Stimulated activated CD4-positive, alpha-beta T cell treated with anti-CD3 and anti-CD28 coated beads, Interleukin-12 subunit alpha, Interleukin-12 subunit beta, amount 100 ng/mL, for 24 hours (primary cell): Measurements from ENCODE around the gene TMEM170A.
"Not testable (repeated sequence)": the region's sequence is repeated elsewhere in the genome, so short reads cannot be mapped to it uniquely, and the experiment has no call there.

Experiments used
- DNase-seq, 2 experiments: peaks; one replicate each; pipeline ENCODE4 v3.0.0-alpha.2; 2020; ENCODE audit warnings: low read depth in 2 of 2

TMEM170A gene

DNA sequence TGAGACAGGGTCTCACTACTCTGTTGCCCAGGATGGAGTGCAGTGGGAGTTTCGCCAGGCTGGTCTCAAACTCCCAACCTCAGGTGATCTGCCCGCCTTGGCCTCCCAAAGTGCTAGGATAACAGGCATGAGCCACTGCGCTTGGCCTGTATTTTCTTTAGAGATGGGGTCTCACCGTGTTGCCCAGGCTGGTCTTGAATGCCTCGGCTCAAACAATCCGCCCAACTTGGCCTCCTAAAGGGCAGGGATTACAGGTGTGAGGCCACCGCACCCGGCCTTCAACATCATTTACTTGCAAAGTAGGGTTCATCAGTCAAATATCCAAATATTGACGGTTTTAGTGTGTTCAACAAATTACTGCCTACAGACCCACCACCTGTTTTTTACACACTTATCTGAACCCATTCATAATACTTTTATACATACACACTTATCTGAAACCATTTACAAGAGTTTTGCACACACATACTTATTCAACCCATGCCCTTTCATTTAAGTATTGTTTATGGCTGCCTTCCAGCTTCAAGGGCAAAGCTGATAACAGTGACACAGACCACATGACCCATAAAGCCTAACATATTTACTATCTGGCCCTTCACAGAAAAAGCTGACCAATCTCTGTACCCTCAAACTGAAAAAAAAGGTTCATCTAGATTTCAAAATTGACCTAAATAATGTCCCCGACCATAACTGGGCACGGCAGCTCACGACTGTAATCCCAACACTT is 11.9 kb downstream of the TMEM170A start:
- no peak for DNase-seq

DNA sequence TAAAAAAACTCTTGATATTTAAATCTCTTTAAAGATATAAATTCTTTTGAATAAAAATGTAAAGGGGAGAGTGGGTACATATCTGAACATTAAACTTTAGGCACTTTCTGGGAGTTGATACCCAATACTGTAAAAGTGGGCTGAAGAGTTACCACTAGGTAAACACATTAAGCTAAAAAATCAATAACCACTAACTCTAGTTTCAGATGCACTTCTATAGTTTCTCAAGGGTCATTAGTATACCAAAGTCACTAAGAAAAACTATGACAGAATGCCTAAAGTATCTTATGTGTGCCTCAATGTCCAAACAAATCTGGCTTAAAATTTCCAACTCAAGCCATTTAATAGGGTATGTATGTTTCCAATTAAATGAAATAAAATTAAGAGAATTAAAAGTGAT is 18.1 kb downstream of the TMEM170A start:
- no peak for DNase-seq

DNA sequence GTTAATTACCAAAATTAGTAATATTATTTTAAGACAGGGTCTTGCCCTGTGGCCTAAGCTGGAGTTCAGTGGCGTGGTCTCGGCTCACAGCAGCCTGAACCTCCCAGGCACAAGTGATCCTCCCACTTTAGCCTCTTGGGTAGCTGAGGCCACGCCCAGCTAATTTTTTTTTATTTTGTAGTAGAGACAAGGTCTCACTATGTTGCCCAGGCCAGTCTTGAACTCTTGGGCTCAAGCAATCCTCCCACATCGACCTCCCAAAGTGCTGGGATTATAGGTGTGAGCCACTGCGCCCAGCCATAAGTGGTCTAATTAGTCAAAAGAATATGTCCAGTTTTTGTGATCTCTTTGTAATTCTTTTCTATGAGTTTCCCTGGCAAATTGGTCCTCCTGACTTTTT is 19.2 kb downstream of the TMEM170A start:
- no peak for DNase-seq

DNA sequence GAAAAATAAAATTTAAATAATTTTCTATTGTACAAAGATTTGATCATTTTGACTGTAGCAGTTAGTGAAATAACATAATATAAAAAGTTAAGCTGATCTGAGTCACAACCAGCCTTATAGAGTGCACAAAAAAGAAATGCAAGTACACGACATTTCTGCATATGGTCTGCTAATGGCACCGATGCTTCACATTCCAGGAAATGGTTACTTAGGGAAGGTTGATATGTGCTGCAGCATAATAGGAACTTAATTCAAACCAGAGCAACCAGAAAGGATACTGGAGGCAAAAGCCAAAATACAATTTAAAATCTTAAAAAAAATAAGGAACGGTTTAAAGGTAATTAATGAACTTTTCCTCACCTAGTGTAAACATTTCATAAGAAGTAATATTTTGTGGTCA is 21.2 kb downstream of the TMEM170A start:
- DNase-seq = no peak

DNA sequence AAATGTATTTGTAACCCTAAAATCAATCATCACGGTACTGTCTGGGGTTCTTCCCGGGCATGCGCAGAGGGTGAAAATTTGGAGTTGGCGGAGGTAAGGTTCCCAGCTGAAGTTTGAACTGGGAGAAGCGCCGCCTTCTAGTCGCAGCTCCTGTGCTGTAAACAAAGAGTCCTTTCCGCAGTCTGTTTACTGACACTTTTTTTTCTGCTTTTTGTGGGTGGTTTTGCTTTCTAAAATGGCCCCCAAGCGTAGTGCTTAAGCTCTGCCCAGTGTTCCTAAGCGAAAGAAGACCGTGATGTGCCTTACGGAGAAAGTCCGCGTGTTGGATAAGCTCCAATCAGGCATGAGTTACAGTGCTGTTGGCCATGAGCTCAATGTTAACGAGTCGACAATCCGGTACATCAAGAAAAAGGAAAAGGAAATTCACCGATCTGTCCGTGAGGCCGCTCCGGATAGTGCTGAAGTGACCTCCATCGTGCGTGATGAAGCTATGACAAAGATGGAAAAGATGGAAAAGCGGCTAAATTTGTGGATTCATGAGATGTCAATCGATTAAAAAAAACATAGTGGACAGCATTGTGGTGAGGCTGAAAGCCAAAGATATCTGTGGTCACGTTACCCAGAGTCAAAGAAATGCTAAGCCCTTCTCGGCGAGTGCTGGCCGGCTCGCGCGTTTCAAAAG is 30.6 kb downstream of the TMEM170A start:
- DNase-seq = no peak

DNA sequence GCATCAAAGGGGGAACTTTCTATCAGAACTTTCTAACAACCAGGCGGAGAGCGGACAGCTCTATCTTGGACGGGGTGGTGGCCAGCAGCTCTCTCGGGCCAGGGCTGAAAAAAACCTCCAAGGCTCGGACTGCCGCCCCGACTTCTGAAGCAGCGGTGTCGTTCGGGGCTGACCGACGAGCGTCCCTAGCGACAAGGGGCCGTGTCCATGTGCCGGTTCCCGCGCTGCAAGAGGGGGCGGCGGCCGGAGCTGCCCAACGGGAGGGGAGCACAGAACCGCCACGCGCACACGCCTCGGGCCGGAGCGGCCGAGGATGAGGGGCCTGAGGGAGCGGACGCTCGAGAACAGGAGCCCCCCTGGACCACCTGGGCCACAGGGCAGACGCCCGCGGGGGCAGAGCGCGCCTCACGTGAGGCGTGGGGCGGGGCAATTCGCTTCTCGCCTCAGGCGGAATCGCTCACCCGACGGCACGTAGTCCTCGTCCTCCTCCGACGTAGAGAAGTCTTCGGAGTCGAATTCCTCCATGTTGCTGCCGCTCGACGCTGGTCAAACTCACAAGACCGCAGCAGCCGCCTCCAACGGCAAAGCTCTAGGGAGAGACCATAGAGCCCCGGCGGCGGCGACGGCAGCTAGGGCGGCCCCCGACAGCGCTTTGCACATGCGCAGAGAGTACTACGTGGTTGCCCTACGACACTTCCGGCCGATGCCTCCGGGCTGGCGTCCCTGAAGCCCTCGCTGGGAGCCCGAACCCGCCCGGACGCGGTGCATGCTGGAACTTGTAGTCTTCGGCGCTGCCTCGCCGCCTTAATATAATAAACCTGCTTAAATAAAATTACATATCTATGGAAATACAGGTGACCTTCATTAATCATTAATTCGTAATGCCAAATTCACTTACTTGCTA is 31.4 kb downstream of the TMEM170A start, which contains the start of gene CFDP1:
Gene CFDP1 (minus strand): TSS at position 676 of the 904 bp plus-strand sequence. CDS start 151 bp downstream, at position 525.
- DNase-seq = peak; percentile 91

DNA sequence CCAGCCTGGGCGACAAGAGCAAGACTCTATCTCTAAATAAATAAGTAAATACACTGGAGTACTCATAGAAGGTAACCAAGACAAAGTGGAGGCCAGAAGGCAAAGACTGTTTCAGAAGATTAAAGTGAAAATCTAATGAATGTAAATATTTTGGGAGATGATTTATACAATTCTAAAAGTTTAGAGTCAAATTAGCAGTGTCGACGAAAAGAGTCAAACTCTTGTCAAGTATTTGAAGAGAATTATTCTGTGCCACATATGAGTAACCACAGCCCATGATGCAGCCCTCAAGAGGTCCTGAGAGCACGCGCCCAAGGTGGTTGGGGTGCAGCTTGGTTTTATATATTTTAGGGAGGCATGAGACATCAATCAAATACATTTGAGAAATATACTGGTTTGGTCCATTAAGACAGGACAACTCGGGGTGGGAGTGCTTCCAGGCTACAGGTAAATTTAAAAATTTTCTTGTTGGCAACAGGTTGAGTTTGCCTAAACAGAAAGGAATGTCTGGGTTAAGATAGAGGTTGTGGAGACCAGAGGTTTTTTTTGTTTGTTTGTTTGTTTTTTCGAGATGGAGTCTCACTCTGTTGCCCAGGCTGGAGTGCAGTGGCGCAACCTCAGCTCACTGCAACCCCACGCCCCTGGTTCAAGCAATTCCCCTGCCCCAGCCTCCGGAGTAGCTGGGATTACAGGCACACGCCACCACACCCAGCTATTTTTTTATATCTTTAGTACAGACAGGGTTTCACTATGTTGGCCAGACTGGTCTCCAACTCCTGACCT is 34.7 kb downstream of the TMEM170A start:
- DNase-seq = no peak

DNA sequence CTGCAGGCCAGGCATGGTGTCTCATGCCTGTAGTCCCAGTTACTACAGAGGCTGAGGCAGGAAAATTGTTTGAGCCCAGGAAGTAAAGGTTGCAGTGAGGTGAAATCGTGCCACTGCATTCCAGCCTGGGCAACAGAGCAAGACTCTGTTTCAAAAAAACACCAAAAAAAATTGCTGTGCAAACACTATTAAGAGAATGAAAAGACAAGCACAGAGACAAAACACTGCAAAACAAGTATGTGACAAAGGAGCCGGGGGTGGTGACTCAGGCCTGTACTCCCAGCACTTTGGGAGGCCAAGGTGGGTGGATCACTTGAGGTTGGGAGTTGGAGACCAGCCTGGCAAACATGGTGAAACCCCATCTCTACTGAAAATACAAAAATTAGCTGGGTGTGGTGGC is 38.0 kb downstream of the TMEM170A start:
- DNase-seq = not testable (repeated sequence)

DNA sequence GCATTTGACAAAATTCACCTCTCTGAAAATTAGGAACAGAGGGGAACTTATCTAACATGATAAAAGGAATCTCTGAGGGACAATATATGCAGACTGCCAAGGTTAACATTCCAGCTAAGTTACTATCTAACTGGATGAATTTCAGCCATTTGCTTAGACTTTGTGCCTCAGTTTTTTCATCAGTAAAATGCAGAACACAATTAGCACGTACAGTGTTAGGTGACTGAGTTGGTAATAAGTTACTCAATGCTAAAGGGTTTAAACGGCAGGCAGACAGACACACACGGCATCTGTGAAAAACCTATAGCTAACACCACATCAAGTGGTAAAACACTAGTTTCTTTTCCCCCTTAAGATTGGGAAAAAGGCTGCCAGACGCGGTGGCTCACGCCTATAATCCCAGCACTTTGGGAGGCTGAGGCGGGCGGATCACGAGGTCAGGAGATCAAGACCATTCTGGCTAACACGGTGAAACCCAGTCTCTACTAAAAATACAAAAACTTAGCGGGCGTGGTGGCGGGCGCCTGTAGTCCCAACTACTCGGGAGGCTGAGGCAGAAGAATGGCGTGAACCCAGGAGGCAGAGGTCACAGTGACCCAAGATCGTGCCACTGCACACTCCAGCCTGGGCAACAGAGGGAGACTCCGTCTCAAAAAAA is 40.3 kb downstream of the TMEM170A start:
- DNase-seq = not testable (repeated sequence)

DNA sequence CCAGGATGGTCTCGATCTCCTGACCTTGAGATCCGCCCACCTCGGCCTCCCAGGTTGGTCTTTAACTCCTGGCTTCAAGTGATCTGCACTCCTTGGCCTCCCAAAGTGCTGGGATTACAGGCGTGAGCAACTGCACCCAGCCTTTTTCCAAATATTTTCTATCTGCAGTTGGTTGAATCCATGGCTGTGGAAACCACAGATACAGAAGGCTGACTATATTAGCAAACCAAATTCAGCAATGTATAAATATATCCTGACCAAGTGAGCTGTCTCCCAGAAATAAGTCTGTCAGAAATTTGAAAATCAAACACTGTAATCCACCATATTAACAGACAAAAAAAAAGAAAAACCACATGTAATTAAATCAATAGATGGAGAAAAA is 40.8 kb downstream of the TMEM170A start:
- no peak for DNase-seq

DNA sequence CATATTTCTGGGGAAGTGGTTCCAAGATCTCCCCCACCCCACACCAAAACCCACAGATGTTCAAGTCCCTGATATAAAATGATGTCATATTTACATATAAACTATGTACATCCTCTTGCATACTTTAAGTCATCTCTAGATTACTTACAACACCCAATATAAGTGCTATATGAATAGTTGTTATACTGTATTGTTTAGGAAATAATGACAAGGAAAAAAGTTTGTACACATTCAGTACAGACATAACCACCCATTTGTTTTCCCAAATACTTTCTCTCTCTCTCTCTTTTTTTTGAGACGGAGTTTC is 42.7 kb downstream of the TMEM170A start:
- no peak for DNase-seq

DNA sequence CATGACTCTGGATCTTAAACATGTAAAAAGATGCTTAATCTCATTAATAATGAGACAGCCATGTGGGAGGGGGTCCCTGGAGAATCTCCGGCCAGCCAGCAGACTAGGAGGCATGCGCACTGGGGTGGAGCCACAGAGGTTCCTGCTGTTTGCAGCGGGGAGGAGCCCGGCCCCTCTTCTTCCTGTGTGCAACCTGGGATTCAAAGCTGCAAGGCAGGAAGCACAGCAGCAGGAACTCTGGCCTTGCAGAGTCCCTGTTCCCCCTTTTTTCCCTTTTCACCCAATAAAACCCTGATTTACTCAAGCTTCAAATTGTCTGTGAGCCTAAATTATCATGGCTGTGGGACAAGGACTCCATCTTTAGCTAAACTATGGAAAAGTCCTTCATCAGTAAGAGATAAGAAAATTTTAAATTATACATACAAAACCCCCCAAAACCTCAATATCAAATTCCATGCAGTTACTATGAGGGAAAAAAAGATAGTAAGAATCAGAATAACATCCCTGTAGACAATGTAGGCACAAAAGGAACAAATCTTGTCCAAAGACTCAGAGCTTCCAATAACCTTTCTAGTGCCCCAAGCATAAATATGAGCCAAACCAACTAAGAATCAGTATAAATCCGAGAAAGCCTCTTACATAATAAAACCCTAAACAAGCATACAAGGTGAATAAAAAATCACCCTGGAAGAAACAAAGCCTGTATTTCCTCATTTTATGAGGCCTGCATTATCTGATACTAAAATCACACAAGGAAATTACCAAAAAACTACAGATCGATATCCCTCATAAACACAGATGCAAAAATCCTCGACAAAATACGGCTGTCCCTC is 43.3 kb downstream of the TMEM170A start:
- peak in 1 of 2 experiments; percentile 12 for DNase-seq

DNA sequence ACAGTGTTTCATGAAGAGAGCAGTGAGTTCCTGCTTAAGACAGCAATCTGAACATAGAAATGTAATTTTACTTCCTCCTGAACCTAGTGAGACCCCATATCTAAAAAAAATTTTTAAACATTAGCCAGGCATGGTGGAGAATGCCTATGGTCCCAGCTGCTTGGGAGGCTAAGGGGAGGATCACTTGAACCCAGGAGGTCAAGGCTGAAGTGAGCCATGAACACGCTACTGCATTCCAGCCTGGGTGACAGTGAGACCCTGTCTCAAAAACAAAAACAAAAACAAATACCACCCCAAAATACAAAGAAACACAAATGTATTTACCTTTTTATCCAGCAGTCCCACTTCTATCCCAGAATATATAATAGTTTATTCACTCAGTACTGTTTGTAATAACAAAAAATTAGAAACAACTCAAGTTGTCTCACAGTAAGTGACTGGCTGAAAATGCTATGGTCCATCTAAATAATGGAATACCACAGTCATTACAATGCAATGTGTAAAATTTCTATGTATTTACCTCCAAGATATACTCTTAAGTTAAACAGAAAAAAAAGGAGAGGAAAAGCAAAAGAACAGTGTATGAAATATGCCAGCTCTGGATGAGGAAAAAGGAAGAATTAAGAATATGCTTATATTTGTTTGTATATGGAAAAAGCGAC is 47.5 kb downstream of the TMEM170A start:
- no peak for DNase-seq

DNA sequence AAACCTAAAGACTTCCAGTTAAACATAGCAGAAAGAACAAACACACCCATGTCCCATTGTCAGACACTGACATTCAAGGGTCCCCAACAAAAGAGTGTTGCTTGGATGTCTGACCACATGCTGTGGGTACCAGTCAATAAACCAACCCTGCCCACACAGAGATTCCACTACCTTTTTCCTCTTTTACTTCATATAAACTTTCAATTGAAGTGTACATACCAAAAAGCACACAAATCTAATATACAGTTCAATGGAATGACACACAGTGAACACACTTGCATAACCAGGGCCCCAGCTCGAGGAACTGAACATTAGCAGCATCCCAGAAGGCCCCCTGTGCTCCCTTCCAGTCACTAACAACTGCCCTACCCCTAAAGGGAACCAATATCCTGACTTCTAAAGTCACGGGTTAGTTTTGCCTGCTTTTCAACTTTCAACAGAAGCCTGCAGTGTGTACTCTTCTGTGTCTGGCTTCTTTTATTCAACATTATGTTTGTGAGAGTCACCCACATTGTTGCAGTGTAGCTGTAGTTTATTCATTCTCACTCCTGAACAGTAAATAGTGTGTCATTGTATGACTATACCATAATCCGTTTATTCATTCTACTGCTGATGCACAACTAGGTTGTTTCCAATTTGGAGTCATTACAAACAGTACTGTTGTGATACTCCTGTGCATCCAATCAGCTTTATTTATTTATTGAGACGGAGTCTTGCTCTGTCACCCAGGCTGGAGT is 49.2 kb downstream of the TMEM170A start:
- DNase-seq = no peak

DNA sequence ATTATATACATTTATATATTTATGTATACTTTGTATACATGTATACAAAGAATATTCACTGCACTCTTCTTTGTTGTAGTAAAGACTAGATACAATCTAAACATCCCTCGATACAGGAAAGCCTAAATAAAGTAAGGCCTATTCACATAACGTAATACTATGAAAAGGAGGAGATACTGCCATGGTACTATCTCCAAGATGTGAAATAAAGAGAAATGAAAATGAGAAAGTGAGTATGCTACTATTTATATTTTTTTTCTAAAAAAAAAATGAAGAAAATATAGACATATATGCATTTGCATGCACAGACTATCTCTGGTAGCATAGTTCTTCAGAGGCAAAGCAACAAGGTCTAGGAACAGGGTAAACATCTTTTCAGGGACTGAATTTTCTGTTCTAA is 50.5 kb downstream of the TMEM170A start:
- DNase-seq = no peak

DNA sequence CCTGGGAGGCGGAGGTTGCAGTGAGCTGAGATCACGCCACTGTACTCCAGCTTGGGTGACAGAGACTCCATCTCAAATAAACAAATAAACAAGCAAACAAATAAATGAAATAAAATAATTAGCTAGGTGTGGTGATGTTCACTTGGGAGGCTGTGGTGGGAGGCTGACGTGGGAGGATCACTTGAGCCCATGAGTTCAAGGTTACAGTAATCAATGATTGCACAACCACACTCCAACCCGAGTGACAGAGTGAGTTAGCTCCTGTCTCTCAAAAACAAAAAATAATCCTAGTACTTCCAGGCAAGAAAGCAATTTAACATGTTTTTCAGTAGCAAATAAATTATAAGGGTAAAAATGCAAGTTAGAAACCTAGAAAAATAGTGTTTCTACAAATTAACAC is 57.5 kb downstream of the TMEM170A start:
- DNase-seq = no peak

DNA sequence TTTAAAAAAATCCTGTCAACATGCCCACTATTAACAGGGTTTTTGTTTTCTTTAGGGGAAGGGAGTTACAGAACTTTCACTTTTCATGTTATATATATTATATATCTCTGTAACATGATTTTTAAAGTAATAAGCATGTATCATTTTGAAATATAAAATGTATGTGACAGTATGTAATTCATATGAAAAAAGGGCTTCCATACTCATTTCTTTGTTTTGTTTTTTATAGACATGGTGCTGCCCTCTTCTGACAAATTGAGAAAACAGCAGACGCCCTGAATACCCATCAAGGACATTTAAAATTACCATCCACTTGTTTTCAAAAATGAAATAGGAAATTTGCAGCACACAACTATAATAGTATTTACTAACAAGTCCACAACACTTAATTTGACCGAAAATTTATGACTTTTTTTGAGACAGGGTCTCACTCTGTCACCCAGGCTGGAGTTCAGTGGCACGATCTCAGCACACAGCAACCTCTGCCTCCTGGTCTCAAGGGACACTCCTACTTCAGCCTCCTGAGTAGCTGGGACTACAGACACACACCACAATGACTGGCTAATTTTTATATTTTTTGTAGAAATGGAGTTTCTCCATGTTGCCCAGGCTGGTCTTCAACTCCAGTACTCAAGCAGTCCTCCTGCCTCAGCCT is 61.5 kb downstream of the TMEM170A start:
- no peak for DNase-seq

DNA sequence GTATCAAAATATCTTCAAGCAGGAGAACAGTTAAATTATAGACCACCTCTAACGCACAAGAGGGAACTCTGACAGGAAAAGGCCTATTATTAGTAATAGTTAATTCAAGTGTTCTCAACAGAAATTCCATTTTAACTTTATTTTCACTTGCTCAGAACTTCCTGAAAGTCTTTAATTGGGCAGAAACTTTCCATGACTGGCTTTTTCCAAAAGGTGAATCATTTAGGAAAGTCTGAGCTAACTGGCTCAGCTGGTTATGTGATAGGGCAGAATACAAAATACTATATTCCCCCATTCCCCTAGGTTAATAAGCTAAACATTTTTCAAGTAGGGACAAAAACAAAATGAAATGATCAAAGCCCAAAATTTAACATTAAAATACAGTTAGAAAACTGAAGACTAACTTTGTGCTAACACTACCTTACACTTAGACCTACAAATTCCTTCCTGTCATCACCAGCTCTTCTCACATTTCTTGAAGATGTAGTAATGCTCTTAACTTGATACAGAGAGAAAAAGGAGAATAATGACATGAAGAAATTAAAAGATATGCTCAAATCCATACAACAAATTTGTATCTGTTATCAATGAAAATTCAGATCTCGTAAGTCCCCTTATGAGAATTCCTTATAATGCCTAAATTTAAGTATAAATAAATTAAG is 62.2 kb downstream of the TMEM170A start:
- DNase-seq = no peak
